ENCODE measurements around the gene ITPR1.

GRCh38 chr3:4827767-4828166 lies 334.6 kb downstream of the ITPR1 start:
- TF ChIP-seq, protein P1, sequence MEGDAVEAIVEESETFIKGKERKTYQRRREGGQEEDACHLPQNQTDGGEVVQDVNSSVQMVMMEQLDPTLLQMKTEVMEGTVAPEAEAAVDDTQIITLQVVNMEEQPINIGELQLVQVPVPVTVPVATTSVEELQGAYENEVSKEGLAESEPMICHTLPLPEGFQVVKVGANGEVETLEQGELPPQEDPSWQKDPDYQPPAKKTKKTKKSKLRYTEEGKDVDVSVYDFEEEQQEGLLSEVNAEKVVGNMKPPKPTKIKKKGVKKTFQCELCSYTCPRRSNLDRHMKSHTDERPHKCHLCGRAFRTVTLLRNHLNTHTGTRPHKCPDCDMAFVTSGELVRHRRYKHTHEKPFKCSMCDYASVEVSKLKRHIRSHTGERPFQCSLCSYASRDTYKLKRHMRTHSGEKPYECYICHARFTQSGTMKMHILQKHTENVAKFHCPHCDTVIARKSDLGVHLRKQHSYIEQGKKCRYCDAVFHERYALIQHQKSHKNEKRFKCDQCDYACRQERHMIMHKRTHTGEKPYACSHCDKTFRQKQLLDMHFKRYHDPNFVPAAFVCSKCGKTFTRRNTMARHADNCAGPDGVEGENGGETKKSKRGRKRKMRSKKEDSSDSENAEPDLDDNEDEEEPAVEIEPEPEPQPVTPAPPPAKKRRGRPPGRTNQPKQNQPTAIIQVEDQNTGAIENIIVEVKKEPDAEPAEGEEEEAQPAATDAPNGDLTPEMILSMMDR (IDR thresholded peaks at IDR 0.05), result no peak
- TF ChIP-seq POLR2A (IDR thresholded peaks at IDR 0.05) (no peak), POLR2AphosphoS5 (IDR thresholded peaks at IDR 0.05) (no peak), EP300 (IDR thresholded peaks at IDR 0.05; ENCODE audit: low read depth) (no peak)
